Thymus (tissue), 11 donors: ENCODE data around the gene AZGP1. TPM values are rescaled to one million over a fixed set of nuclear protein-coding genes. Genes with fewer than 3 reads are reported as not detected.

Source experiments
- DNase-seq, 9 donors: peaks; one replicate each; pipeline ENCODE4 v3.0.0-alpha.2; 2013; ENCODE audit warnings: low spot score in 9 of 9, low read depth in 6 of 9, missing footprints in 1 of 9
- H3K27ac ChIP-seq, 2 donors: one replicate each; pipeline ENCODE4 v1.5.1; 2013; ENCODE audit warnings: control low read depth in 1 of 2, low read depth in 1 of 2, low read length in 1 of 2, mild to moderate bottlenecking in 1 of 2, moderate library complexity in 1 of 2
- H3K27me3 ChIP-seq, 2 donors: one replicate each; pipeline ENCODE4 v1.5.1; 2013; ENCODE audit warnings: low read length in 1 of 2; ENCODE audit not compliant: control insufficient read depth in 2 of 2, insufficient read depth in 1 of 2
- H3K36me3 ChIP-seq, 2 donors: one replicate each; pipeline ENCODE4 v1.5.1; 2013; ENCODE audit warnings: low read length in 1 of 2, mild to moderate bottlenecking in 1 of 2, moderate library complexity in 1 of 2; ENCODE audit not compliant: control insufficient read depth in 2 of 2, insufficient read depth in 2 of 2
- H3K4me1 ChIP-seq, 2 donors: one replicate each; pipeline ENCODE4 v1.5.1; 2013; ENCODE audit warnings: low read length in 2 of 2; ENCODE audit not compliant: control insufficient read depth in 2 of 2, insufficient read depth in 2 of 2
- H3K4me3 ChIP-seq, 2 donors: one replicate each; pipeline ENCODE4 v1.5.1; 2013; ENCODE audit warnings: low read length in 2 of 2, control low read depth in 1 of 2, mild to moderate bottlenecking in 1 of 2
- H3K9me3 ChIP-seq, 2 donors: one replicate each; pipeline ENCODE4 v1.5.1; 2013; ENCODE audit warnings: low read length in 1 of 2, mild to moderate bottlenecking in 1 of 2; ENCODE audit not compliant: control insufficient read depth in 2 of 2, insufficient read depth in 1 of 2
- WGBS: extraction: QIAGEN DNeasy Blood & Tissue Kit; methylation state at CpG from one replicate; pipeline ENCODE4 v1.1.7; 2013; 5-methylcytosine and 5-hydroxymethylcytosine counted together
- polyA plus RNA-seq: library from polyadenylated mRNA; stranded (reverse); fragments of 200-250 nt; gene quantifications from one replicate; pipeline ENCODE4 v1.2.3, GENCODE V29; 2013
- total RNA-seq: library from RNA; stranded (reverse); fragments of 120-200 nt; gene quantifications from one replicate; pipeline ENCODE4 v1.2.4, GENCODE V29; 2013
- donor health status: healthy.

AZGP1 gene
- total and polyA plus RNA-seq, 2 donors = 0.76 to 4.7 TPM

DNA sequence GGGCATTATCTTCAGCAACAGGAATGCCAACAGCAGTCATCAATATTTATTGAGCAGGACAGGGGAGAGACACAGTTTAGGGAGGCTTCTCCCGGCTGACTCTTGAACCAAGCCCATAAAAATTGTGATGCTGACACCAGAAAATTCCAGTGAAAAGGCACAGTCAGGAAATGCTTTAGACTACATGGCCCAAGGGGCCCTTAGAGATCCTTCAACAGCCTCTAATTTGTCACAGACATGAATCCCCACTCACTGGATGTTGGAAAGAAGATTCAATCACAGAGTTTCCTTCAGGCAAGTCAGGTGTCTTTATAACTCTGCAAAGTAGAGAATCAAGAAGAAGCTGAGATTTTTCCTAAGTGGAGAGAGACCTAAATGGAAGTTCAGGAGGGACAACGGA is 47.6 kb downstream of the AZGP1 start:
- no peaks in the 10 kb centered on the region for H3K36me3 ChIP-seq
- no peak for DNase-seq
- H3K9me3 ChIP-seq = no peaks in the 10 kb centered on the region
- peaks cover 0 to 25% of the 10 kb centered on the region in 2 donors for H3K27me3 ChIP-seq
- WGBS = 95% methylated on average over 2 of the region's 2 CpGs
- H3K27ac ChIP-seq = no peak overlapping the region
- H3K4me3 ChIP-seq = no peak overlapping the region
- peaks cover 0 to 9% of the 10 kb centered on the region in 2 donors for H3K4me1 ChIP-seq

DNA sequence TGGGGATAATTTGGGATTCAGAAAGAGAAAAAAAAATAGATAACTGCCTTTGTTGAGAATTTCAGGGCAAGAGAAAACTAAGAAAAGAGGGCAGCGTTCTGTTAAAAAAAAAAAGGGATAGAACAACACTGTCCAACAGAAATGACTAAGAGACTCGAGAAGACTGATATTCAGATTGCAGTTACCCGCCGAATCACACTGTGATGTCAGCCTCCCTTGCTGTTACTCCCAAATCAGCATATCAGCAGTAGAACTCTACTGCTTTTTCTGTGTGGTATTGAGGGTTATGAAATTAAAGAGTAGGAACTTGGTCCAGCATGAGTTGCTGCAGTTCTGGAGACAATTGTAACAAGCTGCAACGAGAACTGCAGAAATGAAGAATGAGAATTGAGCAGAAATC is 48.3 kb downstream of the AZGP1 start:
- WGBS = 95% methylated on average over 5 of the region's 5 CpGs
- H3K27ac ChIP-seq = no peak overlapping the region
- no peak overlapping the region for H3K4me3 ChIP-seq
- no peaks in the 10 kb centered on the region for H3K36me3 ChIP-seq
- H3K4me1 ChIP-seq = peaks cover 0 to 9% of the 10 kb centered on the region in 2 donors
- no peak for DNase-seq
- peaks cover 0 to 25% of the 10 kb centered on the region in 2 donors for H3K27me3 ChIP-seq
- H3K9me3 ChIP-seq = no peaks in the 10 kb centered on the region

GRCh38 chr7:99926321-99926720 is 49.5 kb downstream of the AZGP1 start:
- Histone ChIP-seq H3K36me3 (no peaks in the 10 kb centered on the region), H3K27ac (no peak overlapping the region), H3K4me1 (peaks cover 0 to 9% of the 10 kb centered on the region in 2 donors), H3K27me3 (peaks cover 0 to 25% of the 10 kb centered on the region in 2 donors), H3K9me3 (no peaks in the 10 kb centered on the region), H3K4me3 (no peak overlapping the region)
- no peak for DNase-seq

DNA sequence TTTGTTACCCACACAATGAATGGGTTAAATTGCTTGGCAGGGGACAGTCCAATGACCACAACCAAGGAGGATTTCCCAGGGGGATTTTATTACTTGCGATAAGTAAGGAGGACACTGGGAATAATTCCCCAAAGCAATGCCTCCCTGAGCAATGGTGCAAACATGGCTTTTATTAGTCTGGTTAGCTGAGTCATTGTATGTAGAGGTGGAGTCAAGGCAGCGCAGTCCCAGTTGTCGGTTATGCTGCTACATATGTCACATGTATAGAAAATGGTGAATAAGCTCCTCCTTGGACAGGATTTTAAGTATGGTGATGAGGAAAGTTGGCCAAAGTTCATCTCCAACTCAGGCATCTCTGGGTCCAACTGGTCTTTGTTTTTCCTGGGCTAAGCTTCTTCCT is 52.6 kb downstream of the AZGP1 start:
- 97% methylated on average over 3 of the region's 3 CpGs for WGBS

DNA sequence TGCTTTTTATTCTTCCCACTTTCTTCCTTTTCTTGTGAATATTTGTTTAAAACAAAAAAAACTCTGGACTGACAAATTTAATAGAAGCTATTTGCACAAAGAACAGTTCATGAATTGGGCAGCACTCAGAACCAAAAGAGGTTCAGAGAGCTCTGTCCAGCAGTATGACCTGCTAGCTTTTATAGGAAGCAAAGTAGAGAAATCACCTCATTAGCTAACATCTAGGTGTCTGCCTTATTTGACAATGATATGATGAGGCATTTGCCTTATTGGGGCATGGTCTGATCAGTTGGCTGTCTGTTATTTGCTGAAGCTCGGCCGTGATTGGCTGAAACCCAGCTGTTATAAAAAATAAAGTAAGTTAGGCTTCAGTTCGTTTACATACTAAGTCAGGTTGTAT is 55.7 kb downstream of the AZGP1 start:
- Histone ChIP-seq H3K36me3 (peaks cover 8 to 18% of the 10 kb centered on the region in 2 donors), H3K9me3 (peaks cover 0 to 8% of the 10 kb centered on the region in 2 donors), H3K4me3 (peak overlapping the region; percentile 93), H3K4me1 (peaks cover 8 to 16% of the 10 kb centered on the region in 2 donors), H3K27me3 (no peaks in the 10 kb centered on the region), H3K27ac (no peak overlapping the region)
- peak in 1 of 9 donors; percentile 16 for DNase-seq
- over 99% methylated on average over 3 of the region's 3 CpGs for WGBS

More for the DNA sequence above, 52.6 kb downstream of the AZGP1 start:
- no peak overlapping the region for H3K4me3 ChIP-seq
- peaks cover 2 to 13% of the 10 kb centered on the region in 2 donors for H3K4me1 ChIP-seq
- H3K27ac ChIP-seq = no peak overlapping the region
- peaks cover 0 to 8% of the 10 kb centered on the region in 2 donors for H3K9me3 ChIP-seq
- no peaks in the 10 kb centered on the region for H3K36me3 ChIP-seq
- DNase-seq = no peak
- peaks cover 0 to 12% of the 10 kb centered on the region in 2 donors for H3K27me3 ChIP-seq

DNA sequence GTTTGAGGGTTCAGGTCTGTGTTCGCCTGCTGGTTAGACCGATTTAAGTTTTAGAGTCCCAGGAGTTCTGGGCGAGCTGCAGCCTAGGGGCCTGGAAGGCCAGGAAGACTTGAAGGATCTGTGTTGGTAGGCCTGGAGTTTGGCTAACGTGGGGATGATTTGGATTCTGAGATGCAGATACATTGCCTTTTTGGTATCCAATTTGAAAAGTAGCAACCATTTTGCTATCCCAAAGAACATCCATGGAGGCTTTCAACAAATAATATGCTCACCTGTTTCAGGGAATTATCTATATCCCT is 56.1 kb downstream of the AZGP1 start:
- DNase-seq = no peak
- Histone ChIP-seq H3K4me3 (peak overlapping the region; percentile 93), H3K27me3 (no peaks in the 10 kb centered on the region), H3K4me1 (peaks cover 8 to 16% of the 10 kb centered on the region in 2 donors), H3K9me3 (peaks cover 0 to 8% of the 10 kb centered on the region in 2 donors), H3K36me3 (peaks cover 8 to 20% of the 10 kb centered on the region in 2 donors), H3K27ac (peak overlapping the region; percentile 80 to 84)
- 52% methylated on average over 4 of the region's 4 CpGs for WGBS

DNA sequence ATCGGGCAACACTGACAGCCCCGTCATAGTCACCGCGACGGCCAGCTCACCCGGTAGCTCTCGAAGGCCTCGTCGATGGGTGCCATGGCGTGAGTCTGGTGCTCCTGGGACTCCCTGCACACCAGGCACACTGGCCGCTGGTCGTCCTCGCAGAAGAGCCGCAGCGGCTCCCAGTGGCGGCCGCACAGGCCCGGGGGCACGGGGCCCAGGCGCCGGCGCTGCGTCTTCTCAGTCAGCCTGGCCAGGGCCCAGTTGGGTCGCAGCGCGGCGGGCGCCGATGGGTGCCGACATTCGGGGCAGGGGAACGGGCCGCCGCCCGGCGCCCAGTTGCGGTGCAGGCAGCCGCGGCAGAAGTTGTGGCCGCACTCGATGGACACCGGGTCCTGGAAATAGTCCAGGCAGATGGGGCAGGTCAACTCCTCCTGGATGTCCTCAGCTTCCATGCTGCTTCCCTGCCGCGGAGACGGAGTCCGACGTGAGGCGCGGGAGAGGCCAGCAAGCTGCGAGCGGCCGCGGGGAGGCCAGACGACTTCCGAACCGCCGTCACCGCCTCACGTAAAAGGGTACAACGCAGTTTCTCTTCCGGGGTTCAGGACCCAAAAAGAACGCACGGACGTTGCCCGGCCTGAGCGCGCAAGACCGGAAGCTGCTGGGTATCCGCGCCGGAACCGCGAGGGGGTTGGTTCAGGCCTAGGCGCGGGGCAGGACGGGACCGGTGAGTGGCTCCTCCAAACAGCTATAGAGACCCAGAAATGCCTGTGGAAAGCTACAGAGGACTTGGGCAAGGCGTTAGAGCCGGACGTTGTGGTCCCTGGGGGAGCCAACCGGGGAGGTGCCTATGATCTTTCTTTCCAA is 56.6 kb downstream of the AZGP1 start, which contains the start of gene TRIM4:
Gene TRIM4 (minus strand): TSS at position 572 of the 855 bp plus-strand sequence. CDS start 129 bp downstream, at position 443.
- Histone ChIP-seq H3K27ac (peak within 1 kb of the TSS; percentile 80 to 84), H3K4me1 (peaks cover 8 to 16% of the 10 kb centered on the region in 2 donors), H3K9me3 (peaks cover 0 to 8% of the 10 kb centered on the region in 2 donors), H3K4me3 (peak within 1 kb of the TSS; percentile 93), H3K27me3 (no peaks in the 10 kb centered on the region), H3K36me3 (peaks cover 8 to 20% of the 10 kb centered on the region in 2 donors)
- peak; percentile 65 to 91 (median 75) for DNase-seq
- 1% methylated on average over 81 of the region's 81 CpGs for WGBS

Other genes with a start within 250 kb of the AZGP1 start
- 0.99 TPM for gene CYP3A7, start 240.8 kb downstream of the AZGP1 start, total RNA-seq
- gene CYP3A7, start 240.8 kb downstream of the AZGP1 start, polyA plus RNA-seq = 11.4 TPM
- 11.0 TPM for gene CYP3A4, start 191.8 kb downstream of the AZGP1 start, total RNA-seq
- 11.1 TPM for gene CYP3A4, start 191.8 kb downstream of the AZGP1 start, polyA plus RNA-seq
- gene CYP3A43, start 148.0 kb downstream of the AZGP1 start, total RNA-seq = not detected
- gene CYP3A43, start 148.0 kb downstream of the AZGP1 start, polyA plus RNA-seq = 0.07 TPM
- gene OR2AE1, start 99.0 kb downstream of the AZGP1 start, total RNA-seq = not detected
- gene OR2AE1, start 99.0 kb downstream of the AZGP1 start, polyA plus RNA-seq = 0.07 TPM
- gene TRIM4, start 56.5 kb downstream of the AZGP1 start, total RNA-seq = 21.6 TPM
- 22.6 TPM for gene TRIM4, start 56.5 kb downstream of the AZGP1 start, polyA plus RNA-seq
- 0.14 TPM for gene GJC3, start 46.4 kb downstream of the AZGP1 start, total RNA-seq
- gene GJC3, start 46.4 kb downstream of the AZGP1 start, polyA plus RNA-seq = 0.11 TPM
- 61.4 TPM for gene ZKSCAN1, start 39.6 kb upstream of the AZGP1 start, total RNA-seq
- 17.8 TPM for gene ZKSCAN1, start 39.6 kb upstream of the AZGP1 start, polyA plus RNA-seq
- 10.8 TPM for gene ZSCAN21, start 73.7 kb upstream of the AZGP1 start, total RNA-seq
- gene ZSCAN21, start 73.7 kb upstream of the AZGP1 start, polyA plus RNA-seq = 8.3 TPM
- gene ZNF3, start 105.7 kb upstream of the AZGP1 start, total RNA-seq = 25.9 TPM
- gene ZNF3, start 105.7 kb upstream of the AZGP1 start, polyA plus RNA-seq = 20.1 TPM
- 49.1 TPM for gene COPS6, start 112.9 kb upstream of the AZGP1 start, total RNA-seq
- gene COPS6, start 112.9 kb upstream of the AZGP1 start, polyA plus RNA-seq = 81.1 TPM
- 231 TPM for gene MCM7, start 125.4 kb upstream of the AZGP1 start, total RNA-seq
- gene MCM7, start 125.4 kb upstream of the AZGP1 start, polyA plus RNA-seq = 111 TPM
- gene AP4M1, start 125.6 kb upstream of the AZGP1 start, total RNA-seq = 12.7 TPM
- gene AP4M1, start 125.6 kb upstream of the AZGP1 start, polyA plus RNA-seq = 14.2 TPM
- 10.2 TPM for gene TAF6, start 143.3 kb upstream of the AZGP1 start, total RNA-seq
- gene TAF6, start 143.3 kb upstream of the AZGP1 start, polyA plus RNA-seq = 25.7 TPM
- gene CNPY4, start 143.6 kb upstream of the AZGP1 start, total RNA-seq = 27.9 TPM
- 19.0 TPM for gene CNPY4, start 143.6 kb upstream of the AZGP1 start, polyA plus RNA-seq
- gene MBLAC1, start 150.9 kb upstream of the AZGP1 start, total RNA-seq = 3.1 TPM
- gene MBLAC1, start 150.9 kb upstream of the AZGP1 start, polyA plus RNA-seq = 2.0 TPM
- gene LAMTOR4, start 172.9 kb upstream of the AZGP1 start, total RNA-seq = 142 TPM
- 448 TPM for gene LAMTOR4, start 172.9 kb upstream of the AZGP1 start, polyA plus RNA-seq
- gene TRAPPC14, start 182.7 kb upstream of the AZGP1 start, total RNA-seq = 19.8 TPM
- gene TRAPPC14, start 182.7 kb upstream of the AZGP1 start, polyA plus RNA-seq = 46.9 TPM
- 11.9 TPM for gene GAL3ST4, start 192.6 kb upstream of the AZGP1 start, total RNA-seq
- 12.8 TPM for gene GAL3ST4, start 192.6 kb upstream of the AZGP1 start, polyA plus RNA-seq
- gene GPC2, start 201.3 kb upstream of the AZGP1 start, total RNA-seq = 11.2 TPM
- gene GPC2, start 201.3 kb upstream of the AZGP1 start, polyA plus RNA-seq = 8.5 TPM
- gene STAG3, start 201.9 kb upstream of the AZGP1 start, total RNA-seq = 59.1 TPM
- 36.0 TPM for gene STAG3, start 201.9 kb upstream of the AZGP1 start, polyA plus RNA-seq
- 52.3 TPM for gene PVRIG, start 243.9 kb upstream of the AZGP1 start, total RNA-seq
- 30.7 TPM for gene PVRIG, start 243.9 kb upstream of the AZGP1 start, polyA plus RNA-seq